Activated CD8-positive, alpha-beta T cell treated with anti-CD3 and anti-CD28 coated beads for 36 hours (primary cell): Measurements from ENCODE around the gene BEST1. TPM values are rescaled to one million over a fixed set of nuclear protein-coding genes. Genes with fewer than 3 reads are reported as not detected.
"Not testable (repeated sequence)": the region's sequence is repeated elsewhere in the genome, so short reads cannot be mapped to it uniquely, and the experiment has no call there.

Source experiments
- ATAC-seq: fragments of 200-7000 bp; cut with Tn5 transposase; one replicate; pipeline ENCODE4 v1.10.0; 2021; ENCODE audit warnings: mild to moderate bottlenecking, moderate library complexity
- CTCF ChIA-PET: fragments of 350-600 bp; sonication (Branson Sonifier 250); formaldehyde crosslinking; loops from one replicate; lab custom pipeline; 2021; ENCODE audit warnings: antibody characterized with exemption; lab: Charles Lee
- POLR2A ChIA-PET: fragments of 350-600 bp; sonication (Branson Sonifier 250); formaldehyde crosslinking; loops from one replicate; lab custom pipeline; 2021; ENCODE audit warnings: antibody characterized with exemption; lab: Charles Lee
- DNase-seq: peaks from one replicate; pipeline ENCODE4 v3.0.0-alpha.2; 2020
- H3K27ac Mint-ChIP-seq: one replicate; pipeline ENCODE4 v1.8.0; 2021; ENCODE audit warnings: mild to moderate bottlenecking, mixed read lengths
- H3K27me3 Mint-ChIP-seq: one replicate; pipeline ENCODE4 v1.8.0; 2021; ENCODE audit warnings: mixed read lengths
- H3K36me3 Mint-ChIP-seq: one replicate; pipeline ENCODE4 v1.8.0; 2021; ENCODE audit warnings: low read depth, mixed read lengths
- H3K4me1 Mint-ChIP-seq: one replicate; pipeline ENCODE4 v1.8.0; 2021; ENCODE audit warnings: low read depth, mixed read lengths
- H3K4me3 Mint-ChIP-seq: one replicate; pipeline ENCODE4 v1.8.0; 2021; ENCODE audit warnings: mild to moderate bottlenecking, moderate library complexity, mixed read lengths
- H3K9me3 Mint-ChIP-seq: one replicate; pipeline ENCODE4 v1.8.0; 2021; ENCODE audit warnings: mixed read lengths
- intact Hi-C: fragments of 100-400 bp; cut with micrococcal nuclease; formaldehyde crosslinking; loops from one replicate; pipeline ENCODE4 v1.10.0; 2022
- total RNA-seq, 2 experiments: library from RNA; stranded (reverse); gene quantifications; one replicate each; pipeline ENCODE4 v1.2.3, GENCODE V29; 2021
- TF ChIP-seq, protein P1 (sequence below): fragments of 200-600 bp; IDR thresholded peaks from one replicate; pipeline ENCODE4 v1.8.0; 2022; ENCODE audit warnings: antibody characterized with exemption, mild to moderate bottlenecking

BEST1 gene
- total RNA-seq, 2 experiments from 2014 or later = 0.61 to 0.83 TPM

DNA sequence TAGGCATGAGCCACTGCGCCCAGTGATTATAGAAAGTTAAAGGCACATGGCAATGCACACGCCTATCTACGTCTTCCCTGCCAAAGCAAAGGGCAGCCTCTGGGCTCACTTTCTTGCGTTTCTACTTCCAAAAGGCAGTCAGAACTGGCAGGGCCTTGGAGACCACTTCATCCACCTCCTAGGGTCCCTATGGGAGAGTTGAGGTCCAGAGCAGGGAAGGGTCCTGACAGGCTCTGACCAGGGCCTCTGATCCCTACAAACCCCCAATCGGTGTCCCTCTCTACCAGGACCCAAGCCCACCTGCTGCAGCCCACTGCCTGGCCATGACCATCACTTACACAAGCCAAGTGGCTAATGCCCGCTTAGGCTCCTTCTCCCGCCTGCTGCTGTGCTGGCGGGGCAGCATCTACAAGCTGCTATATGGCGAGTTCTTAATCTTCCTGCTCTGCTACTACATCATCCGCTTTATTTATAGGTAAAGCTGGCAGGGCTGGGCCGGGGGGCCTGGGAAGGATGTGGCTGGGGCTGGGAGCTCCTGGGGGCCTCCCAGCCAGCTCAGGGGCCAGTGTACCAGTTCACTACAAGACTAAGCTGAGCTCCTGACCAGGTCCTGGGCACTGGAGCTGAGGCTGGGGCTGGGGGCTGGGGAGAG is 1.5 kb downstream of the BEST1 start:
- TF ChIP-seq, protein P1, sequence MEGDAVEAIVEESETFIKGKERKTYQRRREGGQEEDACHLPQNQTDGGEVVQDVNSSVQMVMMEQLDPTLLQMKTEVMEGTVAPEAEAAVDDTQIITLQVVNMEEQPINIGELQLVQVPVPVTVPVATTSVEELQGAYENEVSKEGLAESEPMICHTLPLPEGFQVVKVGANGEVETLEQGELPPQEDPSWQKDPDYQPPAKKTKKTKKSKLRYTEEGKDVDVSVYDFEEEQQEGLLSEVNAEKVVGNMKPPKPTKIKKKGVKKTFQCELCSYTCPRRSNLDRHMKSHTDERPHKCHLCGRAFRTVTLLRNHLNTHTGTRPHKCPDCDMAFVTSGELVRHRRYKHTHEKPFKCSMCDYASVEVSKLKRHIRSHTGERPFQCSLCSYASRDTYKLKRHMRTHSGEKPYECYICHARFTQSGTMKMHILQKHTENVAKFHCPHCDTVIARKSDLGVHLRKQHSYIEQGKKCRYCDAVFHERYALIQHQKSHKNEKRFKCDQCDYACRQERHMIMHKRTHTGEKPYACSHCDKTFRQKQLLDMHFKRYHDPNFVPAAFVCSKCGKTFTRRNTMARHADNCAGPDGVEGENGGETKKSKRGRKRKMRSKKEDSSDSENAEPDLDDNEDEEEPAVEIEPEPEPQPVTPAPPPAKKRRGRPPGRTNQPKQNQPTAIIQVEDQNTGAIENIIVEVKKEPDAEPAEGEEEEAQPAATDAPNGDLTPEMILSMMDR = no peak
- peaks cover 27% of the 10 kb centered on the region for H3K27me3 Mint-ChIP-seq
- no peaks in the 10 kb centered on the region for H3K36me3 Mint-ChIP-seq
- peaks cover 8% of the 10 kb centered on the region for H3K4me1 Mint-ChIP-seq
- H3K9me3 Mint-ChIP-seq = no peaks in the 10 kb centered on the region
- ATAC-seq (no peak), DNase-seq (no peak)
- H3K4me3 Mint-ChIP-seq = no peak overlapping the region
- POLR2A ChIA-PET = no interaction called here
- CTCF ChIA-PET = interaction anchor here (1.2 to 11.9 kb wide), 4 partner anchors 52 to 157 kb away, joined by 3 to 215 read pairs (median 82); no protein-coding TSS in a partner anchor
- intact Hi-C loops = no loop called here
- no peak overlapping the region for H3K27ac Mint-ChIP-seq

DNA sequence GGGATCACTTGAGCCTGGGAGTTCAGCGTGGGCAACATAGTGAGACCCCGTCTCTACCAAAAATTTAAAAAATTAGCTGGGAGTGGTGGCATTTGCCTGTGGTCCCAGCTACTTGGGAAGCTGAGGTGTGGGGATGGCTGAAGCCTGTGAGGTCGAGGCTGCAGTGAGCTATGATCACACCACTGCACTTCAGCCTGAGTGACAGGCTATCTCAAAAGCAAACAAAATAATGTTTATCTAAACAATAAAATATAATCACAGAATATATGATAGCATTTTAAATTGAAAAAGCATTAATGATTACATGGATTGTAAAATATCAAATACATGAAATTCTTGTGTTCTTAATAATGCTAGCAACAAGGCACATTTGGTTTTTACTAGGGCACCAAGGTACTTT is 2.7 kb downstream of the BEST1 start:
- Mint-ChIP-seq H3K27ac (no peak overlapping the region), H3K27me3 (peaks cover 29% of the 10 kb centered on the region), H3K4me1 (peaks cover 8% of the 10 kb centered on the region), H3K36me3 (no peaks in the 10 kb centered on the region), H3K4me3 (no peak overlapping the region), H3K9me3 (no peaks in the 10 kb centered on the region)
- intact Hi-C loops = no loop called here
- ATAC-seq (no peak), DNase-seq (no peak)
- ChIA-PET POLR2A (interaction anchor here (1.6 kb wide), 1 partner anchor 18 kb away, joined by 3 read pairs; no protein-coding TSS in a partner anchor), CTCF (interaction anchor here (1.0 to 11.9 kb wide), 3 partner anchors 53 to 155 kb away, joined by 5 to 215 read pairs (median 112); no protein-coding TSS in a partner anchor)
- TF ChIP-seq, protein P1 = no peak

DNA sequence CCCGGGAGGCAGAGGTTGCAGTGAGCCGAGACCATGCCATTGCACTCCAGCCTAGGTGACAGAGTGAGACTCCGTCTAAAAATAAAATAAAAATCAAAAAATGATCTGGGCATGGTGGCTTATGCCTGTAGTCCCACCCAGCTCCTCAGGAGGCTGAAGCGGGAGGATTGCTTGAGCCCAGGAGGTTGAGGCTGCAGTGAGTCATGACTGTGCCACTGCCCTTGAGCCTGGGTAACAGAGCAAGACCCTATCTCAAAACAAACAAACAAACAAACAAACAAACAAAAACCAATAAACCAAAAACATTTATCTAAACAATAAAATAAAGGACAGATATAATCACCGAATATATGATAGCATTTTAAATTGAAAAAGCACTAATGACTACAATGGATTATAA is 3.5 kb downstream of the BEST1 start:
- ATAC-seq, H3K27ac Mint-ChIP-seq, H3K4me1 Mint-ChIP-seq, DNase-seq, H3K4me3 Mint-ChIP-seq, H3K36me3 Mint-ChIP-seq, intact Hi-C loops, H3K9me3 Mint-ChIP-seq: not testable (repeated sequence)
- POLR2A ChIA-PET = interaction anchor here (1.6 kb wide), 1 partner anchor 17 kb away, joined by 3 read pairs; no protein-coding TSS in a partner anchor
- H3K27me3 Mint-ChIP-seq = peaks cover 27% of the 10 kb centered on the region
- CTCF ChIA-PET = interaction anchor here (11.9 kb wide), 1 partner anchor 54 kb away, joined by 215 read pairs; no protein-coding TSS in a partner anchor

DNA sequence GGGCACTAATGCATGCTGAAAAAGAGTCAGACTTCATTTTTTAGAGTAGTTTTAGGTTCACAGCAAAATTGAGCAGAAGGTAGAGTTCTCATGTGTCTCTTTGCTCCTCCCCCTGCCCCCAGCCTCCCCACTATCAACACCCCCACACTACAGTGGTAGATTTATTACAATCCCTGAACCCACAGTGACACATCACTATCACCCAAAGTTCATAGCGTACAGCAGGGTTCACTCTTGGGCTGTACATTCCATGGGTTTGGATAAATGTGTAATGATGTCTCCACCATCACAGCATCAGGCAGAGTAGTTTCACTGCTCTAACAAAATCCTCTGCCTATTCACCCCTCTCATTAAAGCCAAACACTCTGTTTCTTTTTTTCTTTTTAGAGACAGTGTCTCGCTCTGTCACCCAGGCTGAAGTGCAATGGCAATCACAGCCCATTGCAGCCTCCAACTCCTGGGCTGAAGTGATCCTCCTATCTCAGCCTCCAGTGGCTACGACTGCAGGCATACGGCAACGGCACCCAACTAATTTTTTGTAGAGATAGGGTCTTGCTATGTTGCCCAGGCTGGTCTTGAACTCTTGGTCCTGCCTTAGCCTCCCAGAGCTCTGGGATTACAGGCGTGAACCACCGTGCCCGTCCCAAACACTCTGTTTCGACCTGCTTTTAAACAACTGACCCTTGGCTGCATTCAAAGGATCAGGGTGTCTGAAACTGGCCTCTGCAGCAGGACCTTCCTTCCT is 4.1 kb downstream of the BEST1 start:
- H3K27me3 Mint-ChIP-seq = peaks cover 27% of the 10 kb centered on the region
- no peaks in the 10 kb centered on the region for H3K36me3 Mint-ChIP-seq
- TF ChIP-seq, protein P1 = no peak
- H3K27ac Mint-ChIP-seq = no peak overlapping the region
- peaks cover 8% of the 10 kb centered on the region for H3K4me1 Mint-ChIP-seq
- no peaks in the 10 kb centered on the region for H3K9me3 Mint-ChIP-seq
- ChIA-PET CTCF (interaction anchor here (1.4 to 11.9 kb wide), 2 partner anchors 54 to 127 kb away, joined by 7 to 215 read pairs; no protein-coding TSS in a partner anchor), POLR2A (interaction anchor here (0.7 to 1.1 kb wide), 2 partner anchors 11 to 115 kb away, joined by 3 to 4 read pairs; no protein-coding TSS in a partner anchor)
- no peak for DNase-seq
- intact Hi-C loops = no loop called here
- no peak for ATAC-seq
- no peak overlapping the region for H3K4me3 Mint-ChIP-seq

DNA sequence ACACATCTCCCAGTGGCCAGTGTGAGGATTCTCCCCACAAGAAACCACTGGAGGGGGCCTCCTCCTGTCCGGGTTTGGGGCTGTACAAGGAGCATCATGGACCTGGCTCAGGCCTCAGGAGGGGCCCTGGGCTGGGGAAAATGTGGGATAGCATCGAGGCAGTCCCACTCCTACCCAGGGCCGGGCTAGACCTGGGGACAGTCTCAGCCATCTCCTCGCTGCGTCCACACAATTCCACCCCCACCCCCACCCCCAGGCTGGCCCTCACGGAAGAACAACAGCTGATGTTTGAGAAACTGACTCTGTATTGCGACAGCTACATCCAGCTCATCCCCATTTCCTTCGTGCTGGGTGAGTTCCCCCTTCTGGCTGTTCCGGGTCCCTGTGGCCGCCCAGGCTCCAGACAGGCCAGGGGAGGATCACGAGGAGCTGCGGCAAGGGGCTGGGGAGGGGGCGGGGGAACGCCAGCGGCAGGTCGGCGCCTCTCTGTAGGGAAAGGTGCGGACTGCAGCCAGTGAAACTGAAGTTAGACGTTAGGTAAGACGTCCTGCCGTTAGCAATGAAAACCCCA is 4.8 kb downstream of the BEST1 start:
- CTCF ChIA-PET = interaction anchor here (1.4 to 11.9 kb wide), 2 partner anchors 55 to 127 kb away, joined by 7 to 215 read pairs; no protein-coding TSS in a partner anchor
- H3K9me3 Mint-ChIP-seq = no peaks in the 10 kb centered on the region
- intact Hi-C loops = no loop called here
- peaks cover 2% of the 10 kb centered on the region for H3K4me1 Mint-ChIP-seq
- peaks cover 27% of the 10 kb centered on the region for H3K27me3 Mint-ChIP-seq
- no peaks in the 10 kb centered on the region for H3K36me3 Mint-ChIP-seq
- TF ChIP-seq, protein P1 = no peak
- no peak overlapping the region for H3K4me3 Mint-ChIP-seq
- POLR2A ChIA-PET = interaction anchor here (0.7 to 1.1 kb wide), 2 partner anchors 11 to 114 kb away, joined by 3 to 4 read pairs; no protein-coding TSS in a partner anchor
- DNase-seq (no peak), ATAC-seq (peak; percentile 15)
- H3K27ac Mint-ChIP-seq = no peak overlapping the region
